Sigmoid colon (tissue), 4 donors: Measurements from ENCODE around the gene NFKB2.

Source experiments
- CTCF ChIP-seq, 4 experiments: fragments of 450-650 bp in 3 of 4; fragments of 200-600 bp in 1 of 4; IDR thresholded peaks; one replicate each; pipeline ENCODE4 v1.5.1; 2016 to 2019; ENCODE audit warnings: antibody characterized with exemption in 4 of 4, mild to moderate bottlenecking in 3 of 4, moderate library complexity in 2 of 4
- EP300 ChIP-seq, 4 donors: sonication (generic); formaldehyde crosslinking; IDR thresholded peaks; one replicate each; pipeline ENCODE4 v1.6.1; 2017; ENCODE audit warnings: antibody characterized with exemption in 4 of 4
- POLR2A ChIP-seq, 2 donors: fragments of 450-650 bp; IDR thresholded peaks; one replicate each; pipeline ENCODE4 v1.6.1; 2016; ENCODE audit warnings: antibody characterized with exemption in 2 of 2, mild to moderate bottlenecking in 2 of 2, moderate library complexity in 2 of 2
- POLR2AphosphoS5 ChIP-seq, 4 donors: sonication (generic); formaldehyde crosslinking; IDR thresholded peaks; one replicate each; pipeline ENCODE4 v1.6.1; 2017; ENCODE audit warnings: antibody characterized with exemption in 4 of 4

- TF ChIP-seq CTCF (IDR thresholded peaks at IDR 0.05) (no peak), POLR2A (IDR thresholded peaks at IDR 0.05) (no peak), POLR2AphosphoS5 (IDR thresholded peaks at IDR 0.05) (no peak), EP300 (IDR thresholded peaks at IDR 0.05) (no peak)
These were observed 28.6 kb downstream of the NFKB2 start for GRCh38 chr10:102424145-102424544.
